Pancreas (tissue), 10 donors: ENCODE measurements around the gene RNF121. TPM values are rescaled to one million over a fixed set of nuclear protein-coding genes. Genes with fewer than 3 reads are reported as not detected.

Experiments
- ATAC-seq, 4 donors: fragments of 200-7000 bp; cut with Tn5 transposase; one replicate each; pipeline versions ENCODE4 v1.8.0 to v1.9.1; 2020; ENCODE audit warnings: mild to moderate bottlenecking in 4 of 4, moderate library complexity in 4 of 4
- DNase-seq, 6 donors: peaks; one replicate each; pipeline ENCODE4 v3.0.0-alpha.2; 2020
- FAIRE-seq: peaks from 2 replicates; lab custom pipeline; 2012; peaks lifted over from hg19 to GRCh38; lab: Jason Lieb, UNC
- H3K27ac ChIP-seq, 4 donors: fragments of 200-600 bp; sonication (generic); 1 replicate in 3 of 4; 2 replicates in 1 of 4; pipeline versions ENCODE4 v1.5.0 to v1.8.0; 2020
- H3K27me3 ChIP-seq, 4 donors: fragments of 200-600 bp; one replicate each; pipeline ENCODE4 v1.8.0; 2021
- H3K36me3 ChIP-seq, 3 donors: fragments of 200-600 bp; sonication (generic) in 1 of 3; one replicate each; pipeline versions ENCODE4 v1.5.0 to v1.8.0; 2020 to 2021
- H3K4me1 ChIP-seq, 3 donors: fragments of 200-600 bp; one replicate each; pipeline ENCODE4 v1.8.0; 2021
- H3K4me3 ChIP-seq, 4 donors: fragments of 200-600 bp; sonication (generic) in 2 of 4; one replicate each; pipeline versions ENCODE4 v1.5.0 to v1.8.0; 2020 to 2021
- H3K9me3 ChIP-seq, 4 donors: fragments of 200-600 bp; one replicate each; pipeline ENCODE4 v1.8.0; 2021
- CTCF ChIP-seq, 4 donors: fragments of 200-600 bp; sonication (generic) in 3 of 4; IDR thresholded peaks; one replicate each; pipeline versions ENCODE4 v1.5.0 to v1.8.0; 2021; ENCODE audit warnings: antibody characterized with exemption in 4 of 4
- WGBS, 2 donors: extraction: QIAGEN DNeasy Blood & Tissue Kit; methylation state at CpG; one replicate each; pipeline ENCODE4 v1.1.7; 2013; 5-methylcytosine and 5-hydroxymethylcytosine counted together
- intact Hi-C, 3 donors: fragments of 100-400 bp; cut with DNase I; formaldehyde crosslinking; loops; one replicate each; pipeline versions ENCODE4 v1.11.1 to v1.14.2; 2022
- polyA plus RNA-seq, 2 donors: library from polyadenylated mRNA; stranded (reverse); fragments of 200-250 nt; gene quantifications; one replicate each; pipeline ENCODE4 v1.2.3, GENCODE V29; 2013
- total RNA-seq, 6 donors: library from RNA; stranded (reverse); fragmentation: NEBNext Ultra II Directional in 4 of 6; extraction: Animal tissue kit (Norgen Biotek cat#: 25700) in 4 of 6; gene quantifications; one replicate each; pipeline versions ENCODE4 v1.2.1 to v1.2.4, GENCODE V29; 2021 to 2023
- donor health status: healthy with polysubstance abuse.
- donor health status: DM: no; HTN: no; CAD: no; lungs with moderate emphysema.
- donor health status: DM: no; HTN: no; CAD: no.
- donor health status: control.
- donor health status: control.
- donor health status: Bipolar disorder and iron deficiency.
- donor health status: DM: yes; HTN: yes; CAD: no.
- donor health status: DM: no; HTN: no; CAD: no.
- donor health status: DM: no; HTN: no; CAD: no.
- donor health status: DM: yes; HTN: yes; CAD: no.

RNF121 gene
- total and polyA plus RNA-seq, 8 donors = 10.9 to 20.7 (median 13.8) TPM

DNA sequence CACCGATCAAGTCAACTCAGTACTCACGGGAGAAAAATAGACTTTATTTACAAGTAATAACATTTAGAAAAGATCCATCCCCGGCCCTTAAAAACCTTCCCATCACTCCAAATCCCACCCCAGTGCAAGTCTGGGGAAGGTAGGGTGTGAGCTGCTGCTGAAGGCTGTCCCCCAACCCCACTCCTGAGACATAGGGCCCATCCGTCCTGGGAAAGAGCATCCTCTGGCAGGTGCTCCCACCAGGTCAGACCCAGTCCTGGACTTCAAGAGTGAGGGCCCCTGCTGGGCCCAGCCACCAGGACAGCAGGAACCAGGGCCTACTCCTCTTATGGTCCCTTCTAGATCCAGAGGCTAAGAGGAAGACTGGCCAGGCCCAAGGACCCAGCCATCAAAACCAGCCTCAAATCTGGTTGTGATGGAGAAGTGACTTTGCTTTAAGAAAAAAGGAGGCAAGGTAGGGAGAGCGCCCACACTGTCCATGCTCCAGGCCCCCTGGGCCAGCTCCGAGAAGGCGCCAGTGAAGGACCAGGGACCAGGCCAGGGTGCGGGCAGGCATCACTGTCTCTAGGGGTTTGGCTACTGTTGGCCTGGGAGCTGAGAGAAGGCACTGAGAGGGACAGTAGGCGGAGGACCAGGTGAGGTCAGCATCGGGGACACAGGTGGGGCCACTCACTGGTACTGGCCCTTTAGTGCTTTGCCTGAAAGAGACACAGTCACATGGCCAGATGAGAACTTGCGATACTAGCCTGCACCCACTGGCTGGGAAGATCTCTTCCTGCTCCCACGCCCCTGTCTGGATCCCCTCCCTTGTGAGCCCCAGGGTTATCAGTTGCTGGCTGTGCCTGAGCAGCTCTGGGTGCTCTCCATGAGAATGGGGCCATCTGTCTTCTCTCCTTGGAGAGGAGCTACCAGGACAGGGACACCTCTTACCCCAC, 74.3 kb downstream of the RNF121 start:
- ATAC-seq (no peak), DNase-seq (no peak), FAIRE-seq (no peak)
- 82 to 84% methylated on average over 12 of the region's 12 CpGs for WGBS, 2 donors
- no peak for TF ChIP-seq CTCF (IDR thresholded peaks at IDR 0.05)
- Histone ChIP-seq H3K36me3 (peaks cover 4 to 57% (median 45%) of the 10 kb centered on the region in 3 donors), H3K27me3 (no peaks in the 10 kb centered on the region), H3K27ac (no peak overlapping the region), H3K9me3 (no peaks in the 10 kb centered on the region), H3K4me3 (no peak overlapping the region), H3K4me1 (peaks cover 0 to 9% (median 0%) of the 10 kb centered on the region in 3 donors)
- intact Hi-C loops = no loop called here

GRCh38 chr11:72003776-72004171, 74.9 kb downstream of the RNF121 start:
- Histone ChIP-seq H3K4me1 (peaks cover 0 to 9% (median 0%) of the 10 kb centered on the region in 3 donors), H3K27me3 (no peaks in the 10 kb centered on the region), H3K4me3 (no peak overlapping the region), H3K36me3 (peaks cover 4 to 64% (median 50%) of the 10 kb centered on the region in 3 donors), H3K9me3 (no peaks in the 10 kb centered on the region), H3K27ac (no peak overlapping the region)
- DNase-seq (peak in 2 of 6 donors; percentile 53 to 74), ATAC-seq (no peak), FAIRE-seq (no peak)
- intact Hi-C loops = no loop called here
- 90% methylated on average over 20 of the region's 20 CpGs for WGBS, 2 donors
- no peak for TF ChIP-seq CTCF (IDR thresholded peaks at IDR 0.05)

DNA sequence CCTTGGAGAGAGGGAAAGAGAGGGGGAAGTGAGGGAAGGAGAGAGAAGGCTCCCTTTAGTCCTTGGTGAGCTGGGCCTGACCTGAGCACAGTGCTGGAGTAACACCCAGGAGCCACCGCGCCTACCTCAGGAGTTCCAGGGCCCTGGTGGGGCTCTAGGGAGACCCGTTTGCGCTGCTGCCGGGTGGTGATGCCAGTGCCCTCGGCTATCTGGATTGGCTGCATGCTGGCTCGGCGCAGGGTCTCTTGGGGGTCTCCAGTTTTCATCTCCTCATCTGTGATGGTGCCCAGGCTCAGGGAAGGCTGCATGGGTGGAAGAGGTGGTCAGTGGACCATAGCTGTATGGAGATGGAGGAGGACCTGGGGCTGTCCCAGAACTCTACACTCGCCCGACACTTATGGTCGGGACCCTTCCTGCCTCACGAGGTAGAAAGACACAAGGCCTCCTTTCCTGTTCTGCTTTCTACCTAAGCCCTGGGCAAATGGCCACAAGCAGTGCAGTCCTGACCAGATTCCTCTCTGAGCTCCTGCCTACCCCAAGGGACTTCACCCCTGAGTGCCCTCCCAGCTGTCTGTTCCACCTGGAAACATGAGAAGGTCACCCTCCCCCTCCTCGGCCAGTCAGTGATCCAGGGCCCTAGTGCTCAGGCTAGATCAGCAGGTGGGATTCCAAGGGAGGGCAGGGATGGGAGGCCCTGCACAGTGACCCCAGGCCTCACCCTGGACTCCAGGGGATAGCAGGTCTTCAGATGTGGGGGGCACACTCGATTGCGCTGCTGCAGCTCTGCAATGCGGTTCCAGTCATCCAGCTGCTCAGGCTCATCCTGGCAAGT, 75.9 kb downstream of the RNF121 start:
- Histone ChIP-seq H3K9me3 (no peaks in the 10 kb centered on the region), H3K27me3 (no peaks in the 10 kb centered on the region), H3K4me1 (peaks cover 0 to 5% (median 0%) of the 10 kb centered on the region in 3 donors), H3K4me3 (no peak overlapping the region), H3K27ac (no peak overlapping the region), H3K36me3 (peaks cover 4 to 73% (median 57%) of the 10 kb centered on the region in 3 donors)
- intact Hi-C loops = no loop called here
- ATAC-seq = no peak
- WGBS, 2 donors = 90 to 94% methylated on average over 16 of the region's 16 CpGs
- TF ChIP-seq CTCF (IDR thresholded peaks at IDR 0.05) = no peak
- peak in 1 of 6 donors; percentile 66 for DNase-seq
- FAIRE-seq = no peak

- Histone ChIP-seq H3K36me3 (peaks cover 4 to 82% (median 64%) of the 10 kb centered on the region in 3 donors), H3K4me3 (no peak overlapping the region), H3K27me3 (no peaks in the 10 kb centered on the region), H3K4me1 (peaks cover 0 to under 1% (median 0%) of the 10 kb centered on the region in 3 donors), H3K9me3 (no peaks in the 10 kb centered on the region), H3K27ac (no peak overlapping the region)
- FAIRE-seq (no peak), ATAC-seq (no peak), DNase-seq (peak in 2 of 6 donors; percentile 66 to 70)
- WGBS, 2 donors = 84 to 85% methylated on average over 20 of the region's 20 CpGs
- no peak for TF ChIP-seq CTCF (IDR thresholded peaks at IDR 0.05)
- intact Hi-C loops = no loop called here
These were observed 76.8 kb downstream of the RNF121 start for GRCh38 chr11:72005347-72006260.
